HepG2 (cell line): ENCODE data around the gene KCNB1. TPM values are rescaled to one million over a fixed set of nuclear protein-coding genes. Genes with fewer than 3 reads are reported as not detected.
A peak's percentile ranks its signal among the peaks of the same experiment; 100 is the strongest.

ENCODE experiments used
- ATAC-seq: fragments of 200-7000 bp; cut with Tn5 transposase; 3 replicates; pipeline ENCODE4 v1.9.1; 2020; ENCODE audit warnings: mild to moderate bottlenecking, moderate library complexity
- BruUV-seq: library from RNA; stranded (reverse); fragments of 400-500 nt; replicated peaks from 2 replicates; lab custom pipeline; 2021; lab: Mats Ljungman, UMichigan
- CTCF ChIA-PET: fragments of 300-600 bp; formaldehyde crosslinking; extraction: SDS; loops from one replicate; lab custom pipeline; 2021; ENCODE audit warnings: low total read pairs, inconsistent platforms, low intra/inter-chr PET ratio; lab: Yijun Ruan, JAX
- POLR2A ChIA-PET: fragments of 350-600 bp; sonication (Branson Sonifier 250); formaldehyde crosslinking; loops from one replicate; lab custom pipeline; 2020; ENCODE audit warnings: antibody characterized with exemption, inconsistent platforms; lab: Yijun Ruan, JAX
- DNase-seq: peaks from one replicate; pipeline ENCODE4 v3.0.0-alpha.2; 2015; ENCODE audit warnings: low spot score
- FAIRE-seq: peaks from 3 replicates; lab custom pipeline; 2011; peaks lifted over from hg19 to GRCh38; lab: Jason Lieb, UNC
- H2AFZ ChIP-seq: one replicate; pipeline ENCODE4 v1.6.1; 2011; ENCODE audit warnings: low read length, inconsistent platforms
- H3K27ac ChIP-seq: fragments of 300-600 bp; 3 replicates; pipeline ENCODE4 v1.8.0; 2011; ENCODE audit warnings: mixed run types, mild to moderate bottlenecking, mixed read lengths, low read length, inconsistent platforms; ENCODE audit not compliant: insufficient read depth; ENCODE audit errors: extremely low read length
- H3K27me3 ChIP-seq, 2 experiments: fragments of 200-600 bp in 1 of 2; 2 replicates in 1 of 2; 3 replicates in 1 of 2; pipeline versions ENCODE4 v1.6.0 to v1.8.0; 2011; ENCODE audit warnings: low read length in 2 of 2, mild to moderate bottlenecking in 2 of 2, moderate library complexity in 2 of 2, inconsistent platforms in 1 of 2; ENCODE audit not compliant: insufficient read depth in 2 of 2, control insufficient read depth in 1 of 2
- H3K36me3 ChIP-seq, 2 experiments: fragments of 200-600 bp in 1 of 2; replicated peaks in 1 of 2; 2 replicates in 1 of 2; 3 replicates in 1 of 2; pipeline versions ENCODE4 v1.5.1 to v1.8.0; 2011; ENCODE audit warnings: low read length in 2 of 2, inconsistent platforms in 1 of 2; ENCODE audit not compliant: insufficient read depth in 2 of 2, control insufficient read depth in 1 of 2
- H3K4me1 ChIP-seq: 2 replicates; pipeline ENCODE4 v1.5.1; 2012; ENCODE audit warnings: low read length, inconsistent platforms; ENCODE audit not compliant: insufficient read depth
- H3K4me2 ChIP-seq: 2 replicates; pipeline ENCODE4 v1.6.0; 2011; ENCODE audit warnings: low read depth, low read length, inconsistent platforms
- H3K4me3 ChIP-seq, 3 experiments: fragments of 200-600 bp in 1 of 3; sonication (generic), shearing (Covaris generic) in 1 of 3; replicated peaks in 1 of 3; 2 replicates each; pipeline ENCODE4 v1.5.1; 2011 to 2016; ENCODE audit warnings: low read length in 3 of 3, inconsistent platforms in 2 of 3, low read depth in 2 of 3, mild to moderate bottlenecking in 2 of 3, control low read depth in 1 of 3, mixed read lengths in 1 of 3; ENCODE audit not compliant: insufficient read depth in 1 of 3
- H3K79me2 ChIP-seq: one replicate; pipeline ENCODE4 v1.6.1; 2011; ENCODE audit warnings: low read length, inconsistent platforms; ENCODE audit not compliant: insufficient read depth
- H3K9ac ChIP-seq: 2 replicates; pipeline ENCODE4 v1.6.0; 2011; ENCODE audit warnings: mild to moderate bottlenecking, low read depth, low read length, inconsistent platforms; ENCODE audit not compliant: insufficient read depth
- H3K9me3 ChIP-seq: 2 replicates; pipeline ENCODE4 v1.5.1; 2012; ENCODE audit warnings: mild to moderate bottlenecking, low read length
- H4K20me1 ChIP-seq: 2 replicates; pipeline ENCODE4 v1.6.0; 2011; ENCODE audit warnings: inconsistent platforms, mild to moderate bottlenecking, low read length, moderate library complexity; ENCODE audit not compliant: insufficient read depth
- ADNP ChIP-seq: sonication (generic); formaldehyde crosslinking; IDR thresholded peaks from 2 replicates; pipeline ENCODE4 v1.4.0; 2020; ENCODE audit warnings: missing genetic modification reagents
- ARNT ChIP-seq: fragments of 450-650 bp; IDR thresholded peaks from 2 replicates; pipeline ENCODE4 v1.6.1; 2017
- BORCS8-MEF2B ChIP-seq: sonication (generic); formaldehyde crosslinking; IDR thresholded peaks from 2 replicates; pipeline ENCODE4 v1.8.0; 2022; ENCODE audit warnings: mild to moderate bottlenecking, missing genetic modification reagents
- DR1 ChIP-seq: sonication (generic); formaldehyde crosslinking; IDR thresholded peaks from 2 replicates; pipeline ENCODE4 v1.8.0; 2021; ENCODE audit warnings: mild to moderate bottlenecking, missing genetic modification reagents, inconsistent platforms
- ETV5 ChIP-seq: IDR thresholded peaks from 2 replicates; pipeline ENCODE4 v1.6.1; 2018; ENCODE audit warnings: missing biosample characterization, missing genetic modification reagents, inconsistent platforms, borderline replicate concordance
- FOXA3 ChIP-seq: IDR thresholded peaks from 2 replicates; pipeline ENCODE4 v1.6.1; 2016; ENCODE audit warnings: missing genetic modification reagents, missing compliant biosample characterization
- MAFF ChIP-seq: IDR thresholded peaks from 2 replicates; pipeline ENCODE4 v1.6.1; 2011; ENCODE audit warnings: low read depth, low read length, improper control_type of control experiment
- MEIS2 ChIP-seq: sonication (generic); formaldehyde crosslinking; IDR thresholded peaks from 2 replicates; pipeline ENCODE4 v1.9.0; 2021; ENCODE audit warnings: mild to moderate bottlenecking, missing genetic modification reagents
- NFE2 ChIP-seq: sonication (generic); formaldehyde crosslinking; IDR thresholded peaks from 2 replicates; pipeline ENCODE4 v1.4.0; 2020; ENCODE audit warnings: missing genetic modification reagents
- NFE2L2 ChIP-seq: fragments of 150-350 bp; IDR thresholded peaks from 2 replicates; pipeline ENCODE4 v1.6.1; 2014; ENCODE audit warnings: low read length
- RELA ChIP-seq: sonication (generic); formaldehyde crosslinking; IDR thresholded peaks from 2 replicates; pipeline ENCODE4 v1.4.0; 2020; ENCODE audit warnings: missing genetic modification reagents
- SOX5 ChIP-seq: IDR thresholded peaks from 2 replicates; pipeline ENCODE4 v1.6.1; 2016; ENCODE audit warnings: borderline replicate concordance
- SP1 ChIP-seq, 2 experiments: fragments of 450-650 bp in 1 of 2; sonication (generic) in 1 of 2; formaldehyde crosslinking in 1 of 2; IDR thresholded peaks; 2 replicates each; pipeline versions ENCODE4 v1.4.0 to v1.6.1; 2016 to 2020; ENCODE audit warnings: missing genetic modification reagents in 1 of 2
- SP5 ChIP-seq: IDR thresholded peaks from 2 replicates; pipeline ENCODE4 v1.6.1; 2016; ENCODE audit warnings: low read depth, borderline replicate concordance
- TAF15 ChIP-seq: fragments of 200-400 bp; formaldehyde crosslinking; IDR thresholded peaks from one replicate; pipeline ENCODE4 v1.6.1; 2018; ENCODE audit warnings: mild to moderate bottlenecking, low read depth, low read length; ENCODE audit not compliant: poor library complexity, severe bottlenecking
- TEAD2 ChIP-seq: sonication (generic); formaldehyde crosslinking; IDR thresholded peaks from 2 replicates; pipeline ENCODE4 v1.9.0; 2021; ENCODE audit warnings: missing genetic modification reagents
- ZBTB7A ChIP-seq: sonication (generic); formaldehyde crosslinking; IDR thresholded peaks from 2 replicates; pipeline ENCODE4 v1.8.0; 2022; ENCODE audit warnings: mild to moderate bottlenecking, missing genetic modification reagents
- ZNF274 ChIP-seq: sonication (generic); formaldehyde crosslinking; IDR thresholded peaks from 2 replicates; pipeline ENCODE4 v1.5.1; 2020; ENCODE audit warnings: mild to moderate bottlenecking, missing genetic modification reagents
- ZNF788 ChIP-seq: sonication (generic); formaldehyde crosslinking; IDR thresholded peaks from 2 replicates; pipeline ENCODE4 v1.5.0; 2020; ENCODE audit warnings: mild to moderate bottlenecking, missing genetic modification reagents, borderline replicate concordance
- WGBS: methylation state at CpG from one replicate; pipeline ENCODE4 v1.1.6; 2017; ENCODE audit warnings: low lambda C conversion rate; 5-methylcytosine and 5-hydroxymethylcytosine counted together
- in situ Hi-C: cut with HindIII; loops from 2 replicates; pipeline ENCODE4 v1.10.0; 2017; ENCODE audit warnings: low pct_unique_long_range_greater_than_20kb; ENCODE audit not compliant: extremely low pct_ligation_motif_present
- intact Hi-C: fragments of 100-400 bp; cut with micrococcal nuclease; formaldehyde crosslinking; loops from one replicate; pipeline ENCODE4 v1.10.0; 2022; ENCODE audit not compliant: unreplicated experiment
- polyA plus RNA-seq, 8 experiments: library from polyadenylated mRNA; depleted of rRNA in 3 of 8; stranded (reverse) in 7 of 8; unstranded in 1 of 8; fragments of >200 nt; fragmentation: Illumina TruSeq in 4 of 8; extraction: Trizol in 4 of 8; gene quantifications; 2 replicates each; pipeline versions ENCODE4 v1.2.1 to v1.2.3, GENCODE V29; 2011 to 2016; ENCODE audit warnings: low read depth in 4 of 8, missing spikeins in 1 of 8, mixed read lengths in 1 of 8; ENCODE audit not compliant: insufficient read depth in 1 of 8
- total RNA-seq, 5 experiments: library from RNA; depleted of rRNA; stranded (reverse); fragments of >200 nt; fragmentation: Illumina TruSeq; extraction: Trizol; gene quantifications; 2 replicates each; pipeline ENCODE4 v1.2.3, GENCODE V29; 2016; ENCODE audit warnings: low read depth in 1 of 5
- TF ChIP-seq, protein P1 (sequence below): sonication (generic); formaldehyde crosslinking; IDR thresholded peaks from 2 replicates; pipeline ENCODE4 v1.4.0; 2020; ENCODE audit warnings: missing genetic modification reagents; ENCODE audit errors: not compliant biosample characterization

Gene KCNB1
- total and polyA plus RNA-seq, 2 of the 13 experiments (the other 11 are each of a cell fraction or from before 2014, with no cell fraction given) = 0.02 TPM; not detected in 1

DNA sequence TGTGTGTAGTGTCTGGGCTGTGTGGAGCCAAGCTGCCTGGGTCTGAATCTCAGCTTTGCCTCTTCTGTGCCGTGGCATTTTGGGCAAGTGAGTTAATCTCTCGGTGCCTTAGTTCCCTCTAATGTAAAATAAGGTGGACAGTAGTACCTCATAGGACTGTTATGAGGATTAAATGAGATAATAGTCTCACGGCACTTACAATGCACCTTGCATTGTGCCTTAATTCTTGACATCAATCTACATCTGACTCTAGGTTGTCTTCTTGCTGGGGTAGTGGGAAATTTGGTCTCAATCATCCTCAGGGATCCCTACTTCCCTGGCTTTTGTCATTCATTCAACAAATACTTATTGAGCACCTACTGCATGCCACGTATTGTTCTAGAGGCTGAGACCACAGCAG, 133.9 kb downstream of the KCNB1 start:
- ChIA-PET CTCF (no interaction called here), POLR2A (no interaction called here)
- Histone ChIP-seq H3K9me3 (no peaks in the 10 kb centered on the region), H3K4me1 (no peaks in the 10 kb centered on the region), H3K4me2 (no peak overlapping the region), H3K27ac (no peak overlapping the region), H3K27me3 (peaks cover 8 to 26% of the 10 kb centered on the region in 2 experiments; a peak in 3 of 5 replicates), H2AFZ (no peak overlapping the region), H4K20me1 (no peaks in the 10 kb centered on the region), H3K4me3 (no peak overlapping the region), H3K9ac (no peak overlapping the region), H3K79me2 (no peaks in the 10 kb centered on the region), H3K36me3 (no peaks in the 10 kb centered on the region)
- TF ChIP-seq ZBTB7A (CRISPR knock-in tag) (no peak), TAF15 (no peak), ADNP (no peak), RELA (no peak), ZNF788 (no peak), SOX5 (CRISPR knock-in tag) (no peak), SP1 (IDR thresholded peaks at IDR 0.05) (no peak), SP1 (CRISPR knock-in tag; IDR thresholded peaks at IDR 0.05) (no peak), FOXA3 (no peak), SP5 (no peak)
- TF ChIP-seq, protein P1, sequence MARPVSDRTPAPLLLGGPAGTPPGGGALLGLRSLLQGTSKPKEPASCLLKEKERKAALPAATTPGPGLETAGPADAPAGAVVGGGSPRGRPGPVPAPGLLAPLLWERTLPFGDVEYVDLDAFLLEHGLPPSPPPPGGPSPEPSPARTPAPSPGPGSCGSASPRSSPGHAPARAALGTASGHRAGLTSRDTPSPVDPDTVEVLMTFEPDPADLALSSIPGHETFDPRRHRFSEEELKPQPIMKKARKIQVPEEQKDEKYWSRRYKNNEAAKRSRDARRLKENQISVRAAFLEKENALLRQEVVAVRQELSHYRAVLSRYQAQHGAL (CRISPR knock-in tag) = no peak
- in situ Hi-C loops = loop anchor here (25.0 kb wide), 1 partner anchor 539 kb away; no protein-coding TSS in a partner anchor
- BruUV-seq = no TSS peak
- FAIRE-seq (no peak), DNase-seq (no peak), ATAC-seq (no peak)
- intact Hi-C loops = no loop called here
- WGBS = 33% methylated on average over 4 of the region's 4 CpGs

DNA sequence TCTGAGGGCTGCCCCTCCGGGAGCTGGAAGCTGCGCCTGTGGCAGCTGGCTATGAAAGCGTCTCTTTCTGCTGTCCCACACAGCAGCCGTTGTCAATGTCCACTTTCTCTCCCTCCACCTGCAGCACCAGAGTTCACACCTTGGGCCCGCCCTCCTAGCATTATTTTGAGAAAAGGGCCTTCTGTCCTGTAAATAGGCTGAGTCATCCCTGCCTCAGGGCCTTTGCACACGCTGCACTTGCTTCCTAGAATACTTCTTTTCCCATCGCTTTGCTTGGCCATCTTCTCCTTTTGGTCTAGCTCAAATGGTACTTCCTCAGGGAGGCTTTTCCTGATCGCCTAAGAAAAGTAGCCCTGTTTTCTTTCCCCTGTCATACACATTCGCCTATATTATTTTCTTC, 135.3 kb downstream of the KCNB1 start:
- Histone ChIP-seq H4K20me1 (no peaks in the 10 kb centered on the region), H3K9me3 (no peaks in the 10 kb centered on the region), H3K4me2 (no peak overlapping the region), H2AFZ (no peak overlapping the region), H3K4me1 (no peaks in the 10 kb centered on the region), H3K4me3 (no peak overlapping the region), H3K27ac (no peak overlapping the region), H3K79me2 (no peaks in the 10 kb centered on the region), H3K36me3 (no peaks in the 10 kb centered on the region), H3K27me3 (peaks cover 8 to 35% of the 10 kb centered on the region in 2 experiments; a peak in 3 of 5 replicates), H3K9ac (no peak overlapping the region)
- POLR2A ChIA-PET = no interaction called here
- 37% methylated on average over 9 of the region's 9 CpGs for WGBS
- intact Hi-C loops (no loop called here), in situ Hi-C loops (loop anchor here (25.0 kb wide), 1 partner anchor 540 kb away; no protein-coding TSS in a partner anchor)
- CTCF ChIA-PET = no interaction called here
- FAIRE-seq (no peak), ATAC-seq (no peak), DNase-seq (no peak)
- no TSS peak for BruUV-seq
- TF ChIP-seq ETV5 (CRISPR knock-in tag) (no peak), ZNF274 (CRISPR knock-in tag) (no peak), MAFF (no peak), NFE2L2 (peak; percentile 50; the same call in 1 of the 2 replicates), TEAD2 (no peak), ARNT (no peak), BORCS8-MEF2B (no peak), NFE2 (CRISPR knock-in tag) (no peak), MEIS2 (CRISPR knock-in tag) (no peak), DR1 (no peak)
